GM23338 (cell line): ENCODE data around the gene HAPLN3. TPM values are rescaled to one million over a fixed set of nuclear protein-coding genes. Genes with fewer than 3 reads are reported as not detected.

ENCODE experiments used
- ATAC-seq: fragments of 200-7000 bp; cut with Tn5 transposase; 3 replicates; pipeline ENCODE4 v1.9.1; 2020
- DNase-seq: peaks from one replicate; pipeline ENCODE4 v3.0.0-alpha.2; 2015; ENCODE audit warnings: low spot score
- H2AFZ ChIP-seq: fragments of 200-600 bp; sonication (generic); 2 replicates; pipeline ENCODE4 v1.8.0; 2016; ENCODE audit warnings: antibody characterized with exemption, mild to moderate bottlenecking, moderate library complexity
- H3F3A ChIP-seq: fragments of 200-600 bp; sonication (generic); replicated peaks from 2 replicates; pipeline ENCODE4 v1.8.0; 2017; ENCODE audit warnings: antibody characterized with exemption, mixed run types, low read depth
- H3K27ac ChIP-seq: fragments of 200-600 bp; sonication (generic); 2 replicates; pipeline ENCODE4 v1.6.1; 2016; ENCODE audit warnings: low read depth
- H3K27me3 ChIP-seq: fragments of 200-600 bp; sonication (generic); 2 replicates; pipeline ENCODE4 v1.8.0; 2016; ENCODE audit warnings: mild to moderate bottlenecking, mixed run types, moderate library complexity; ENCODE audit not compliant: insufficient read depth
- H3K36me3 ChIP-seq: fragments of 200-600 bp; sonication (generic); 2 replicates; pipeline ENCODE4 v1.8.0; 2016; ENCODE audit warnings: mild to moderate bottlenecking; ENCODE audit not compliant: insufficient read depth
- H3K4me1 ChIP-seq: fragments of 200-600 bp; sonication (generic); 2 replicates; pipeline ENCODE4 v1.8.0; 2016; ENCODE audit warnings: mild to moderate bottlenecking, moderate library complexity; ENCODE audit not compliant: insufficient read depth
- H3K4me2 ChIP-seq: fragments of 200-600 bp; sonication (generic); 2 replicates; pipeline ENCODE4 v1.7.1; 2017; ENCODE audit warnings: mixed run types
- H3K4me3 ChIP-seq: fragments of 200-600 bp; sonication (generic); 2 replicates; pipeline ENCODE4 v1.6.1; 2016; ENCODE audit warnings: mixed run types
- H3K79me2 ChIP-seq: fragments of 200-600 bp; sonication (generic); replicated peaks from 2 replicates; pipeline ENCODE4 v1.8.0; 2017; ENCODE audit warnings: mild to moderate bottlenecking; ENCODE audit not compliant: insufficient read depth
- H3K9me2 ChIP-seq: fragments of 200-600 bp; sonication (generic); 2 replicates; pipeline ENCODE4 v1.8.0; 2017; ENCODE audit not compliant: insufficient read depth
- H4K20me1 ChIP-seq: fragments of 200-600 bp; sonication (generic); replicated peaks from 2 replicates; pipeline ENCODE4 v1.8.0; 2017; ENCODE audit warnings: mild to moderate bottlenecking; ENCODE audit not compliant: insufficient read depth
- H3K27ac Mint-ChIP-seq: 2 replicates; pipeline ENCODE4 v1.8.0; 2020; ENCODE audit warnings: inconsistent platforms, mild to moderate bottlenecking, moderate library complexity, mixed read lengths
- H3K27me3 Mint-ChIP-seq: 3 replicates; pipeline ENCODE4 v1.8.0; 2022; ENCODE audit warnings: low read depth, mild to moderate bottlenecking, moderate library complexity, mixed read lengths, inconsistent platforms; ENCODE audit not compliant: insufficient read depth, poor library complexity
- H3K36me3 Mint-ChIP-seq: 3 replicates; pipeline ENCODE4 v1.8.0; 2021; ENCODE audit warnings: low read depth, mild to moderate bottlenecking, inconsistent platforms, moderate library complexity, mixed read lengths
- H3K4me1 Mint-ChIP-seq: 3 replicates; pipeline ENCODE4 v1.8.0; 2020; ENCODE audit warnings: mild to moderate bottlenecking, inconsistent platforms, mixed read lengths
- H3K4me3 Mint-ChIP-seq: 3 replicates; pipeline ENCODE4 v1.8.0; 2021; ENCODE audit warnings: moderate library complexity, mild to moderate bottlenecking, inconsistent platforms, mixed read lengths
- H3K9me3 Mint-ChIP-seq: 3 replicates; pipeline ENCODE4 v1.8.0; 2020; ENCODE audit warnings: moderate library complexity, mild to moderate bottlenecking, inconsistent platforms, mixed read lengths
- CREB1 ChIP-seq: fragments of 250-450 bp; sonication (Bioruptor Pico); IDR thresholded peaks from 2 replicates; pipeline ENCODE4 v1.5.0; 2020; ENCODE audit warnings: low read depth, mild to moderate bottlenecking, moderate library complexity
- EZH2 ChIP-seq: fragments of 200-600 bp; sonication (generic); IDR thresholded peaks from one replicate; pipeline ENCODE4 v1.8.0; 2017; ENCODE audit warnings: antibody characterized with exemption, mild to moderate bottlenecking, low read depth; ENCODE audit not compliant: unreplicated experiment
- EZH2phosphoT487 ChIP-seq: fragments of 200-600 bp; sonication (generic); IDR thresholded peaks from one replicate; pipeline ENCODE4 v1.8.1; 2018; ENCODE audit warnings: antibody characterized with exemption; ENCODE audit not compliant: unreplicated experiment
- JUNB ChIP-seq: IDR thresholded peaks from one replicate; pipeline ENCODE4 v1.6.1; 2016; ENCODE audit warnings: antibody characterized with exemption; ENCODE audit not compliant: unreplicated experiment
- NANOG ChIP-seq: IDR thresholded peaks from 2 replicates; pipeline ENCODE4 v1.6.1; 2016; ENCODE audit warnings: antibody characterized with exemption, borderline replicate concordance
- POLR2AphosphoS5 ChIP-seq: IDR thresholded peaks from 2 replicates; pipeline ENCODE4 v1.6.1; 2016; ENCODE audit warnings: antibody characterized with exemption, low read depth
- STAT1 ChIP-seq: IDR thresholded peaks from one replicate; pipeline ENCODE4 v1.6.1; 2016; ENCODE audit warnings: antibody characterized with exemption; ENCODE audit not compliant: unreplicated experiment
- ZNF114 ChIP-seq: fragments of 250-450 bp; sonication (Bioruptor Pico); IDR thresholded peaks from 2 replicates; pipeline ENCODE4 v1.5.0; 2020; ENCODE audit warnings: mild to moderate bottlenecking, moderate library complexity
- ZNF331 ChIP-seq: fragments of 250-450 bp; sonication (Bioruptor Pico); IDR thresholded peaks from 2 replicates; pipeline ENCODE4 v1.5.0; 2020; ENCODE audit warnings: low read depth, mild to moderate bottlenecking, moderate library complexity
- polyA plus RNA-seq: library from polyadenylated mRNA; unstranded; fragments of >200 nt; fragmentation: Nextera tagmentation; extraction: Ambion mirVana; gene quantifications from 2 replicates; pipeline ENCODE4 v1.2.1, GENCODE V29; 2016
- total RNA-seq: library from RNA; depleted of rRNA; stranded (reverse); fragments of >200 nt; shearing (Covaris generic); gene quantifications from 2 replicates; pipeline ENCODE4 v1.2.3, GENCODE V29; 2014
- TF ChIP-seq, protein P1 (sequence below), 2 experiments: fragments of 200-600 bp in 1 of 2; sonication (generic) in 1 of 2; conservative IDR thresholded peaks; 2 replicates each; pipeline versions ENCODE4 v1.5.1 to v1.6.1; 2016 to 2017; ENCODE audit warnings: antibody characterized with exemption in 2 of 2, low read depth in 2 of 2, mild to moderate bottlenecking in 2 of 2, moderate library complexity in 1 of 2
- TF ChIP-seq, protein P2 (sequence below): IDR thresholded peaks from 2 replicates; pipeline ENCODE4 v1.6.1; 2016; ENCODE audit warnings: antibody characterized with exemption
- TF ChIP-seq, protein P3 (sequence below): IDR thresholded peaks from one replicate; pipeline ENCODE4 v1.6.1; 2018; ENCODE audit warnings: antibody characterized with exemption; ENCODE audit not compliant: unreplicated experiment

The HAPLN3 gene
- total and polyA plus RNA-seq, 2 experiments from 2014 or later, result 22.7 to 62.6 TPM

DNA sequence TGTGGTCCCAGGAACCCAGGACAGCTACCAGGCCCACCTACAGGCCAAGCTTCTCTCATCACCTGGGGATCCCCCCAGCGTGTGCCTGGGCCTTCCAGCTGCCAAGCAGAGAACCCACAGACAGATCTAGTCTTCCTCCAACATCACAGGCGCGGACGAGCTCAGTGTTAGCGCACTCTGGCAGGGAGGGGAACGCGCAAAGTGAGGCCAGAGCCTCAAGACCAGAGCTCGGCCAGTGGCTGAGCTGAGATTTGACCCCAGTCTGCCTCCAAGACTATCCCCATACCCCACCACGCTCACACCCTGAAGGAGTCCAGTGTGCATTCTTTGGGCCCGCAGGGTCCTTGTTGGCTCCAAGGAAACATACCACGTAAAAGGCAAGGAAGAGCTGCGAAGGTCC, 12.8 kb upstream of the HAPLN3 start:
- Histone ChIP-seq H3K4me3 (no peak overlapping the region), H4K20me1 (peaks cover 47% of the 10 kb centered on the region), H3K79me2 (peaks cover 63% of the 10 kb centered on the region), H2AFZ (no peak overlapping the region), H3K4me1 (peaks cover 31% of the 10 kb centered on the region), H3K9me2 (no peaks in the 10 kb centered on the region), H3K27me3 (no peaks in the 10 kb centered on the region), H3K36me3 (peaks cover 58% of the 10 kb centered on the region), H3F3A (peaks cover 30% of the 10 kb centered on the region), H3K4me2 (no peak overlapping the region), H3K27ac (0 out of 2 replicates have a peak overlapping the region, but pooled peaks have one; percentile 50)
- ATAC-seq (no peak), DNase-seq (no peak)
- Mint-ChIP-seq H3K4me3 (peak overlapping the region; percentile 50; the same call in 1 of the 3 replicates), H3K9me3 (no peaks in the 10 kb centered on the region), H3K36me3 (peaks cover 92% of the 10 kb centered on the region), H3K27ac (peak overlapping the region; percentile 96), H3K4me1 (peaks cover 72% of the 10 kb centered on the region), H3K27me3 (peaks cover 22% of the 10 kb centered on the region)
- TF ChIP-seq EZH2, result no peak
- TF ChIP-seq ZNF331 (CRISPR knock-in tag), result no peak
- TF ChIP-seq, protein P1, sequence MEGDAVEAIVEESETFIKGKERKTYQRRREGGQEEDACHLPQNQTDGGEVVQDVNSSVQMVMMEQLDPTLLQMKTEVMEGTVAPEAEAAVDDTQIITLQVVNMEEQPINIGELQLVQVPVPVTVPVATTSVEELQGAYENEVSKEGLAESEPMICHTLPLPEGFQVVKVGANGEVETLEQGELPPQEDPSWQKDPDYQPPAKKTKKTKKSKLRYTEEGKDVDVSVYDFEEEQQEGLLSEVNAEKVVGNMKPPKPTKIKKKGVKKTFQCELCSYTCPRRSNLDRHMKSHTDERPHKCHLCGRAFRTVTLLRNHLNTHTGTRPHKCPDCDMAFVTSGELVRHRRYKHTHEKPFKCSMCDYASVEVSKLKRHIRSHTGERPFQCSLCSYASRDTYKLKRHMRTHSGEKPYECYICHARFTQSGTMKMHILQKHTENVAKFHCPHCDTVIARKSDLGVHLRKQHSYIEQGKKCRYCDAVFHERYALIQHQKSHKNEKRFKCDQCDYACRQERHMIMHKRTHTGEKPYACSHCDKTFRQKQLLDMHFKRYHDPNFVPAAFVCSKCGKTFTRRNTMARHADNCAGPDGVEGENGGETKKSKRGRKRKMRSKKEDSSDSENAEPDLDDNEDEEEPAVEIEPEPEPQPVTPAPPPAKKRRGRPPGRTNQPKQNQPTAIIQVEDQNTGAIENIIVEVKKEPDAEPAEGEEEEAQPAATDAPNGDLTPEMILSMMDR (conservative IDR thresholded peaks at IDR 0.05; ENCODE audit: low read depth in 2 of 2), result no peak
- no peak for TF ChIP-seq ZNF114
- no peak; the same call in 1 of the 2 replicates for TF ChIP-seq POLR2AphosphoS5
- TF ChIP-seq CREB1 (CRISPR knock-in tag), result no peak
- TF ChIP-seq EZH2phosphoT487, result no peak

DNA sequence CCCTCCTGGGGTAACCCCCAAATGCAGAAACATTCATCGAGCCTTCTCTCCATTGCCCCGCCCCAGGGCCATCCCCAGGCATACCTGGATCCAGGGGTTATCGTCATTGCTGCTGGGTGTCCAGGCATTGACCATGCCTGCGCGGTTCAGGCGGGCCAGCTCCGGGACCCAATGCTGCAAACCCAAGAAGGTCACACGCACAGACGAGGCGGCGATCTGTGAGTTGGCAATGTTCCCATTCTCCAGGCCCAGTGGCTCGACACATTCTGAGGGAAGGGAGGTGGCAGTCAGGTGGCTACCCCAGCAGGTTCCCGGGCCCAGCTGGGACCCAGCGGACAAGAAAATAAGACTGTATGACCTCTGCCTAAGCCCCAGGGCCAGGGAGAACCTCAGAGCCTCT, 11.8 kb upstream of the HAPLN3 start:
- Histone ChIP-seq H3K4me2 (no peak overlapping the region), H3K9me2 (no peaks in the 10 kb centered on the region), H3K4me3 (no peak overlapping the region), H3K4me1 (peaks cover 31% of the 10 kb centered on the region), H3K79me2 (peaks cover 60% of the 10 kb centered on the region), H4K20me1 (peaks cover 55% of the 10 kb centered on the region), H3K36me3 (peaks cover 68% of the 10 kb centered on the region), H3F3A (peaks cover 38% of the 10 kb centered on the region), H3K27me3 (no peaks in the 10 kb centered on the region), H3K27ac (0 out of 2 replicates have a peak overlapping the region, but pooled peaks have one; percentile 19), H2AFZ (no peak overlapping the region)
- Mint-ChIP-seq H3K27ac (0 out of 2 replicates have a peak overlapping the region, but pooled peaks have one; percentile 27), H3K36me3 (peaks cover 100% of the 10 kb centered on the region), H3K27me3 (peaks cover 29% of the 10 kb centered on the region), H3K9me3 (no peaks in the 10 kb centered on the region), H3K4me3 (no peak overlapping the region; the same call in 2 of the 3 replicates), H3K4me1 (peaks cover 76% of the 10 kb centered on the region)
- ATAC-seq, result no peak
- DNase-seq, result no peak
- TF ChIP-seq NANOG (no peak), ZNF114 (no peak), EZH2 (no peak), STAT1 (no peak), CREB1 (CRISPR knock-in tag) (no peak), EZH2phosphoT487 (no peak), ZNF331 (CRISPR knock-in tag) (no peak), JUNB (no peak)
- TF ChIP-seq, protein P1 (conservative IDR thresholded peaks at IDR 0.05; ENCODE audit: low read depth in 2 of 2), result no peak
- TF ChIP-seq, protein P2, sequence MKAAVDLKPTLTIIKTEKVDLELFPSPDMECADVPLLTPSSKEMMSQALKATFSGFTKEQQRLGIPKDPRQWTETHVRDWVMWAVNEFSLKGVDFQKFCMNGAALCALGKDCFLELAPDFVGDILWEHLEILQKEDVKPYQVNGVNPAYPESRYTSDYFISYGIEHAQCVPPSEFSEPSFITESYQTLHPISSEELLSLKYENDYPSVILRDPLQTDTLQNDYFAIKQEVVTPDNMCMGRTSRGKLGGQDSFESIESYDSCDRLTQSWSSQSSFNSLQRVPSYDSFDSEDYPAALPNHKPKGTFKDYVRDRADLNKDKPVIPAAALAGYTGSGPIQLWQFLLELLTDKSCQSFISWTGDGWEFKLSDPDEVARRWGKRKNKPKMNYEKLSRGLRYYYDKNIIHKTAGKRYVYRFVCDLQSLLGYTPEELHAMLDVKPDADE, result no peak
- TF ChIP-seq, protein P3, sequence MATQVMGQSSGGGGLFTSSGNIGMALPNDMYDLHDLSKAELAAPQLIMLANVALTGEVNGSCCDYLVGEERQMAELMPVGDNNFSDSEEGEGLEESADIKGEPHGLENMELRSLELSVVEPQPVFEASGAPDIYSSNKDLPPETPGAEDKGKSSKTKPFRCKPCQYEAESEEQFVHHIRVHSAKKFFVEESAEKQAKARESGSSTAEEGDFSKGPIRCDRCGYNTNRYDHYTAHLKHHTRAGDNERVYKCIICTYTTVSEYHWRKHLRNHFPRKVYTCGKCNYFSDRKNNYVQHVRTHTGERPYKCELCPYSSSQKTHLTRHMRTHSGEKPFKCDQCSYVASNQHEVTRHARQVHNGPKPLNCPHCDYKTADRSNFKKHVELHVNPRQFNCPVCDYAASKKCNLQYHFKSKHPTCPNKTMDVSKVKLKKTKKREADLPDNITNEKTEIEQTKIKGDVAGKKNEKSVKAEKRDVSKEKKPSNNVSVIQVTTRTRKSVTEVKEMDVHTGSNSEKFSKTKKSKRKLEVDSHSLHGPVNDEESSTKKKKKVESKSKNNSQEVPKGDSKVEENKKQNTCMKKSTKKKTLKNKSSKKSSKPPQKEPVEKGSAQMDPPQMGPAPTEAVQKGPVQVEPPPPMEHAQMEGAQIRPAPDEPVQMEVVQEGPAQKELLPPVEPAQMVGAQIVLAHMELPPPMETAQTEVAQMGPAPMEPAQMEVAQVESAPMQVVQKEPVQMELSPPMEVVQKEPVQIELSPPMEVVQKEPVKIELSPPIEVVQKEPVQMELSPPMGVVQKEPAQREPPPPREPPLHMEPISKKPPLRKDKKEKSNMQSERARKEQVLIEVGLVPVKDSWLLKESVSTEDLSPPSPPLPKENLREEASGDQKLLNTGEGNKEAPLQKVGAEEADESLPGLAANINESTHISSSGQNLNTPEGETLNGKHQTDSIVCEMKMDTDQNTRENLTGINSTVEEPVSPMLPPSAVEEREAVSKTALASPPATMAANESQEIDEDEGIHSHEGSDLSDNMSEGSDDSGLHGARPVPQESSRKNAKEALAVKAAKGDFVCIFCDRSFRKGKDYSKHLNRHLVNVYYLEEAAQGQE, result no peak
